ENCODE data around the gene LGALS13.

GRCh38 chr19:39553082-39553652 lies 49.2 kb upstream of the LGALS13 start:
- no peak for TF ChIP-seq CTCF (IDR thresholded peaks at IDR 0.05)
- TF ChIP-seq POLR2A (IDR thresholded peaks at IDR 0.05): no peak
- no peak for TF ChIP-seq EP300 (IDR thresholded peaks at IDR 0.05)
- TF ChIP-seq POLR2AphosphoS5 (IDR thresholded peaks at IDR 0.05): no peak
